GM12801 (cell line): Measurements from ENCODE around the gene SERPINA1.

ENCODE experiments used
- CTCF ChIP-seq: IDR thresholded peaks from one replicate; pipeline ENCODE4 v1.5.1; 2011; ENCODE audit warnings: control low read depth; ENCODE audit not compliant: insufficient read length; ENCODE audit errors: extremely low read depth

Gene SERPINA1

GRCh38 chr14:94348836-94349235 lies 39.6 kb downstream of the SERPINA1 start:
- TF ChIP-seq CTCF: no peak

GRCh38 chr14:94346841-94347240 lies 41.6 kb downstream of the SERPINA1 start:
- no peak for TF ChIP-seq CTCF

- no peak for TF ChIP-seq CTCF
Observed at GRCh38 chr14:94345344-94346064, 42.9 kb downstream of the SERPINA1 start.

GRCh38 chr14:94344389-94344788 lies 44.0 kb downstream of the SERPINA1 start:
- TF ChIP-seq CTCF: no peak

- no peak for TF ChIP-seq CTCF
Observed at GRCh38 chr14:94343238-94344005, 45.0 kb downstream of the SERPINA1 start.

GRCh38 chr14:94342334-94342934 lies 46.0 kb downstream of the SERPINA1 start:
- TF ChIP-seq CTCF: no peak

- no peak for TF ChIP-seq CTCF
Observed at GRCh38 chr14:94341656-94342333, 46.6 kb downstream of the SERPINA1 start.
